Measurements from ENCODE around the gene NEMP2.

DNA sequence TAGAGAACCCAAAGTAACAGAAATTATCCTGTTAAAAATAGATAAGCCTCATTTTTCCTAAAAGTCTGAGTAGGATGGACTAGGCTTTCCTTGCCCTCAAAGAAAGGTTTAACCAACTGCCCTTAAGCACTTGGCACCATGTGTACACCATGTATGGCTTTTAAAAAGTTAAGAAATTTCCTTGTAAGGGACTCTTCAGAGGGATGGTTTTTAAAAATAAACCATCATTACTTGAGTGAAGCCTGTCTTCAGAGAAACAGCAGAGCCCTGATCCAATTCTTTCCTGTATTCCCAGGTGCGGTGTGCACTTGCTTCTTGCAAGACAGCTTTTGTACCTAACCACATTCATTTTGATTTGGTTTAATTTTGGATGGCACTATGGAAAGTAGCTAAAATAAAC, 1.1 kb upstream of the NEMP2 start:
- TF ChIP-seq, protein P1, sequence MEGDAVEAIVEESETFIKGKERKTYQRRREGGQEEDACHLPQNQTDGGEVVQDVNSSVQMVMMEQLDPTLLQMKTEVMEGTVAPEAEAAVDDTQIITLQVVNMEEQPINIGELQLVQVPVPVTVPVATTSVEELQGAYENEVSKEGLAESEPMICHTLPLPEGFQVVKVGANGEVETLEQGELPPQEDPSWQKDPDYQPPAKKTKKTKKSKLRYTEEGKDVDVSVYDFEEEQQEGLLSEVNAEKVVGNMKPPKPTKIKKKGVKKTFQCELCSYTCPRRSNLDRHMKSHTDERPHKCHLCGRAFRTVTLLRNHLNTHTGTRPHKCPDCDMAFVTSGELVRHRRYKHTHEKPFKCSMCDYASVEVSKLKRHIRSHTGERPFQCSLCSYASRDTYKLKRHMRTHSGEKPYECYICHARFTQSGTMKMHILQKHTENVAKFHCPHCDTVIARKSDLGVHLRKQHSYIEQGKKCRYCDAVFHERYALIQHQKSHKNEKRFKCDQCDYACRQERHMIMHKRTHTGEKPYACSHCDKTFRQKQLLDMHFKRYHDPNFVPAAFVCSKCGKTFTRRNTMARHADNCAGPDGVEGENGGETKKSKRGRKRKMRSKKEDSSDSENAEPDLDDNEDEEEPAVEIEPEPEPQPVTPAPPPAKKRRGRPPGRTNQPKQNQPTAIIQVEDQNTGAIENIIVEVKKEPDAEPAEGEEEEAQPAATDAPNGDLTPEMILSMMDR (conservative IDR thresholded peaks at IDR 0.05): no peak
- TF ChIP-seq ZFX (IDR thresholded peaks at IDR 0.05): no peak
